ENCODE measurements around the gene SOX18. TPM values are rescaled to one million over a fixed set of nuclear protein-coding genes. Genes with fewer than 3 reads are reported as not detected.

The SOX18 gene
- total RNA-seq, 1 donor from 2014 or later: 0.41 TPM

DNA sequence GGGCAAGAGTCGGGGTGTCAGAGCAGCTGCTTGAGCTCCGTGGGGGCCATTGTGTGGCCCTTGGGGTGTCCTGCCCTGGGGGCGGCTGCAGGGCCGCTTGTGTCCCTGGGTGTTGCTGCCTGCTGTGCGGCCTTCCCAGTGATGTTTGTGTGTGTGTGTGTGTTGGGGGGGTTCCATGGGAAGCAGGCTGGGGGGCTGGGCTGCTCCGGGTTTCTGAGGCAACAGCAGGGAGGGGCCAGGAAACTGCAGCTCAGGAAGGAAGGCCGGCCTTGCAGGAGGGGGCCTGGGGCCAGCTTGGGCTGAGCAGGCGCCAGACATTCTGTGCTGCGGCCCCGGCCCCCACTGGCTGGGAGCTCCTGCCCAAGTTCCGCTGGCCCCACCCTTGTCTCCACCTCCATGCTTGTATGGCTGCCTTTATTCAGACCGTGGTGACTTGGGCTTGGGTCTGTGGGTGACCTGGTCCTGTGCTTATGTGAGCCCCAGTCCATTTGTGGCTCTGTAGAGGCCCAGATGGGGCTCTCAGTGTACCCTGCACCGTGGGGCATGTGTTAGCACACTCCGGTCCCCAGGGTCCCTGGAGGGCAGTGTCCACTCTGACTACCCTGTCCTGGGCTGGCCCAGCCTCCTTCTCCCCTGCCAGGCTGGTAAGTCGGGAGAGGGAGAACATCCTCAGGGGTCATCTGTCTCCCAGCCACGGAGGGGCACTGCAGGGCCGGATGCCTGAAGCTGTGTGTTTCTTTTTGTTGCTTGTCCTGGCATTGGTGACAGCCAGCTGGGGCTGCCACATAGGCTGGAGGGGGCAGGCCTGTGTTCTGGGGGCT lies 4.6 kb upstream of the SOX18 start:
- no peak for FAIRE-seq
- DNase-seq (ENCODE audit: low spot score in 2 of 2): no peak

- DNase-seq (ENCODE audit: low spot score in 2 of 2) (no peak), FAIRE-seq (no peak)
Measured at GRCh38 chr20:64052987-64053840, 3.8 kb upstream of the SOX18 start.

DNA sequence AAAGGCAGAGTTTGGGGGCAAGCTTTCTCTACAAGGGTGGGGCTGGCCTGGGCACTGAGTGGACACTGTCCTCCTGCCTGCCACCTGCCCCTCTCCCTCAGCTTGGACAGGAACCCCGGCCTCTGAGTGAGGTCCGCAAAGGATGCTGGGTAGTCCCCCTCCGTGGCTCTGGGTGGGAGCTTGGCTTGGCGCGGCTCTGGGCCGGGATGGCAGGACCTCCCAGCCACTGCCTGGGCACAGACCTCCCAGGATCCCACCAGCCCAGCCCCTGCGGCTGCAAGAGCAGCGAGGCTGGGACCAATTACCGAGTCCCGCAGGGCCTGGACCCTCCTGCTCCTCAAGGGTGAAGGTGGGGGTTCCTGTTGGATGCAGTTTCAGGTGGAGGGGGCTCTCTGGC lies 2.9 kb upstream of the SOX18 start:
- no peak for FAIRE-seq
- DNase-seq (ENCODE audit: low spot score in 2 of 2): no peak

- no peak for FAIRE-seq
- DNase-seq (ENCODE audit: low spot score in 2 of 2): no peak
Measured at GRCh38 chr20:64051561-64052325, 2.3 kb upstream of the SOX18 start.

GRCh38 chr20:64051033-64051452 lies 1.6 kb upstream of the SOX18 start:
- no peak for DNase-seq (ENCODE audit: low spot score in 2 of 2)
- FAIRE-seq: no peak

DNA sequence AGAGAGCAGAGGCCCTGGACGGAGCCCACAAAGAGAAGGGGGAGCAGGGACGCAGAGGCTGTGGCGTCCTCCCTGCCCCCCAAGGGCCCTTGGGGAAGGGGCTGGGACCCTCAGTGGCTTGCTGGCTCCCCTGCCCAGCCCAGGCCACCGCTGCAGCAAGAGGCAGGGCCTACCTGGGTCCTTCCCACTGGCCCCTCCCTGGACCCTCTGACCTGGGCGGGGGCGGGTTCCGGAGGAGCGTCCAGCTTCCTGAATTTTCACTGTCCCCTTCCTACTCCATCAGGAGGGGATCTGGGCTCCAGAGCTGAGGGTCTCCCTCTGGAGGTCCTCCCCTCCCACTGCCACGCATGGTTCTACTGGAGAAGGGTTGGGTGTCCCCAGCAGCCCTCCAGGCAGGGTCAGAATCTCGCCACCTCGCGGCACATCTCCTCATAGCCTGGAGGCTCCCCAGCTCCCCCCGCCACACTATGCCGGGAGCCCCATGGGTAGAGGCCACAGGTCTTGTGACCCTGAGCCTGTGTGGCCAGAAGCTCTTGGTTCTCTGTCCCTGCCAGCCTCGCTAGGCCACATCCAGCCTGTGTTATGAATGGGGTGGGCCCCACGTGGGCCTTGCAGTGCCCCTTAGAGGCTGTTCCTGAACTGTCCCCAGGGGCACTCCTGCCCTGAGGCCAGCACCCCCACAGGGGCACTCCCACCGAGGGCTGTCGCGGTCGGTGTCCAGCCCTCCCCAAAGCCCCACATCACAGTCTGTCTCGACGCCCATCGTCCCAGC lies 1.0 kb upstream of the SOX18 start:
- DNase-seq (ENCODE audit: low spot score in 2 of 2) (no peak), FAIRE-seq (no peak)

DNA sequence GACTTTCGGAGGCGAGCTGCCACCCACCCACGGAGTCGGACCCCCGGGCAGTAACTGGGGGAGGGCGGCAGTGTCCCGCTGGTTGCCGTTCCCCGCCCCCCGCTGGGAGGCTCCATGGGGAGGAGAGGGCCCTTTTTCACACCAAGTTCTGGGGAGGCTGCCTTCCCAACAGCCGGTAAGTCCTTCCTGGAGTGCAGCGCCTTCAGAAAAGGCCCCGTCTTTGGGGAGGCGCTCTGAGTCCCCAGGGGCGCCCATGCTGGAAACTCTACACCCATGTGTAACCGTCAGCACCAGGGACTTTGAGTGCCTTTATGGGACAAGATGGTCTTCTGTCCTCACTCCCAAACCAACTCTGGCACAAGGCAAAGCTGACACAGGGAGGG lies 430 bp upstream of the SOX18 start:
- FAIRE-seq (no peak), DNase-seq (ENCODE audit: low spot score in 2 of 2) (no peak)

GRCh38 chr20:64048402-64049044 lies 916 bp downstream of the SOX18 start:
- FAIRE-seq (no peak), DNase-seq (ENCODE audit: low spot score in 2 of 2) (no peak)

DNA sequence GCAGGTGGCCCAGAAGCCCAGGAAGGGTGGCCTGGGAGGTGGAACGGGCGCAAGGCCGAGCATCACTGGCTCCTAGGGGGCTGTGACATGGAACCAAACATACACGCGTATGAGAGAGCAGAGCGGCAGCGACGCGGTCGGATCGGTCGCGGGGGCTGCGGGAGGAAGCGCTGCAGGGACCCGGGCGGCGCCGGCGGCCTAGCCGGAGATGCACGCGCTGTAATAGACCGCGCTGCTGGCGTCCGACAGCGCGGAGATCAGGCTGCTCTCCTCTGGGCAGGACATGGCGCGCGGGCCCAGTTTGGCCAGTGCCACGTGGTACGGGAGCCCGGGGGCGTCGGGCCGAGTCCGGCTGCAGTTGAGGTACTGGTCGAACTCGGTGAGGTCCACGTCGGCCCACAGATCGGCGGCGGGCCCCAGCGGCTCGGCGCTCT lies 1.5 kb downstream of the SOX18 start:
- no peak for FAIRE-seq
- DNase-seq (ENCODE audit: low spot score in 2 of 2): no peak

DNA sequence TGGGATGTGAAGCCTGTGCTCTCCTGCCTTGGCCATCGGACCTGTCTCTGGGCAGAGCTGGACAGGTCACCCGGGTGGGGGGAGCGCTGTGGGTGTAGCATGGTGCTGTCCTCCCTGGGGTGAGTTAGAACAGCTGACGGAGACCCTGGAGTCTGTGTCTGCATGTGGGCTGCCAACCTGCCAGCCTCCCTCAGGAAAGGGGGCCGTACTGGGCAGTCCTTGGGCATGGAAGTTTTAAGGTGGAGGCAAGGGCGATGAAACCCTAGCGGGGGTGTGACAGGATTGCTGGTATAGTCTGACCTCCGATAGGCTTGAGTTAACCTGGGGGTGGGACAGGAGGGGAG lies 2.4 kb downstream of the SOX18 start:
- DNase-seq (ENCODE audit: low spot score in 2 of 2) (no peak), FAIRE-seq (no peak)

DNA sequence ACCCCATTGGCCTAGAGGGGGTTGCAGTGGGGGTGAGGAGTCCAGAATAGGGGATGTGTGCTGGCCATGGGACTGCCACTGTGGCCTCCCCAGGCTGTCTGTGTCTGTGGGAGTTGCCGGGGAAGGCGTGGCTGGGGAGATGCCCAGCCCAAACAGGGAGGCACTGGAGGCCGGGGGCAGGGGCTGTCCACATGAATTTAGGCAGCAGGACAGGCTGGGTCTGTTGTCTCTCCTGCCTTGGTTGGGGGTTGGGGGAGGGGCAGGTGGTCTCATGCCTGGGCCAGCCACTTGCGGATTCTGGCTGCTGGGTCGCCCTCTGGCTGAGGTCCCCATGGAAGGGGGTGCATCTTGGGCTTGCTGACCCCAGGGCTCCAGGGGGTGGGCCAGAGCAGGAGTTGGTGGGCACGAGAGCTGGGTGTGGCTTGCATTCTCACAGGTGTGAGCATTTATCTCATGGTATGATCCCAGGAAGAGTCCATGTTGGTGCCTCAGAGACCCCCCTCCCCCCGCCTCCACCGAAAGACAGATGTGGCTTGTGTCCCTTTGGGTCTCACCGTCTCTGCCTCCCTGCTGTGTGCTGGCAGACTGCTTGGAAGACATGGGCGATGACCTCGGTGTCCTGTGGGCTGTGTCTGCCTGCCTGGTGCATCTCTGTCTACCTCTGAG lies 4.0 kb downstream of the SOX18 start:
- no peak for DNase-seq (ENCODE audit: low spot score in 2 of 2)

GRCh38 chr20:64044484-64045247 lies 4.8 kb downstream of the SOX18 start:
- no peak for FAIRE-seq
- no peak for DNase-seq (ENCODE audit: low spot score in 2 of 2)

More for the DNA sequence above, 4.0 kb downstream of the SOX18 start:
- no peak for FAIRE-seq

DNA sequence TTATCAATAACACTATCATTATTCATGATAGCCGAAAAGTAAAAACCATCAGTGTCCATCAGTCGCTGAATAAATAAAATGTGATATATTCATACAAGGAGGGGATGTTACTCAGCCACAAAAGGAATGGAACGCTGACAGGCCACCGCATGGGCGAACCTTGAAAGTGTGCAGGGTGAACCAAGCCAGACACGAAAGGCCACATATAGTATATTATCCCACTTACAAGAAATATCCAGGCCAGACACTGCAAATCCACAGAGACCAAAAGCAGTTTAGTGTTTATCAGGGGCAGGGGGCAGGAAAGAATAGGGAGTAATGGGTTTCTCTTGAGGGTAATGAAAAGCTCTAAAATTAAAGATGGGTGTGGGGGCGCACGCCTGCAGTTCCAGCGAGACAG lies 5.7 kb downstream of the SOX18 start:
- DNase-seq (ENCODE audit: low spot score in 2 of 2) (no peak), FAIRE-seq (no peak)

- FAIRE-seq: no peak
Measured at GRCh38 chr20:64042054-64042781, 7.2 kb downstream of the SOX18 start.

GRCh38 chr20:64041781-64042053 lies 7.7 kb downstream of the SOX18 start:
- DNase-seq (ENCODE audit: low spot score in 2 of 2) (no peak), FAIRE-seq (no peak)

More at GRCh38 chr20:64042054-64042781, 7.2 kb downstream of the SOX18 start:
- no peak for DNase-seq (ENCODE audit: low spot score in 2 of 2)

GRCh38 chr20:64041040-64041780 lies 8.2 kb downstream of the SOX18 start:
- no peak for DNase-seq (ENCODE audit: low spot score in 2 of 2)
- no peak for FAIRE-seq
